HEK293T (cell line): ENCODE data around the gene IL1B.

Source experiments
- ARNT ChIP-seq: fragments of 450-650 bp; IDR thresholded peaks from 2 replicates; pipeline ENCODE4 v1.6.1; 2017; ENCODE audit warnings: mild to moderate bottlenecking
- FOXA1 ChIP-seq: fragments of 450-650 bp; IDR thresholded peaks from 2 replicates; pipeline ENCODE4 v1.6.1; 2016; ENCODE audit warnings: mild to moderate bottlenecking
- FOXM1 ChIP-seq: fragments of 450-650 bp; IDR thresholded peaks from 2 replicates; pipeline ENCODE4 v1.6.1; 2017; ENCODE audit warnings: mild to moderate bottlenecking, borderline replicate concordance
- LEF1 ChIP-seq: fragments of 450-650 bp; IDR thresholded peaks from 2 replicates; pipeline ENCODE4 v1.6.1; 2017; ENCODE audit warnings: mild to moderate bottlenecking, borderline replicate concordance
- TARDBP ChIP-seq: fragments of 450-650 bp; IDR thresholded peaks from 2 replicates; pipeline ENCODE4 v1.6.1; 2016

DNA sequence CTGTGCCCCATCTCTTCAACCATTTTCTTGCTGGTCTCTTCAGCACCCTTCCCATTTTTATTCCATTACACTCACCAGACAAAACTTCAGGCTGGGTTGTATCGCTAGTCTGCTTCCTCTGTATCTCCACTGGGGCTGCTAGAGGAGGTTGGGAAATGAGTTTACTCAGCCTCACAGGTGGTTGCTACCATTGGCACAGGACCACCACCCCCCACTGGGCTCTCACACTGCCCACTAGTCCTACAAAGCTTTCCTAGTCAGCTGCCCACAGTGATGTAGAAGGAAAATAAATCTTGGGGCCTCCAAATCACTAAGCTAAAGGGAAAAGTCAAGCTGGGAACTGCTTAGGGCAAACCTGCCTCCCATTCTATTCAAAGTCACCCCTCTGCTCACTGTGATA is 12.3 kb upstream of the IL1B start:
- TF ChIP-seq FOXM1, result no peak
- TF ChIP-seq LEF1, result no peak
- no peak for TF ChIP-seq FOXA1
- no peak for TF ChIP-seq ARNT
- no peak for TF ChIP-seq TARDBP
